GM12891 (cell line): ENCODE measurements around the gene PPIP5K1.

Source experiments
- PAX5 ChIP-seq: IDR thresholded peaks from 2 replicates; pipeline ENCODE4 v1.6.1; 2011; ENCODE audit warnings: low read length, moderate library complexity, mild to moderate bottlenecking; ENCODE audit not compliant: insufficient read depth, severe bottlenecking
- POLR2A ChIP-seq: IDR thresholded peaks from 2 replicates; pipeline ENCODE4 v1.6.1; 2011; ENCODE audit warnings: low read depth, low read length, control low read depth
- POLR2AphosphoS5 ChIP-seq: IDR thresholded peaks from 2 replicates; pipeline ENCODE4 v1.6.1; 2011; ENCODE audit warnings: low read depth, low read length, control low read depth
- SPI1 ChIP-seq: IDR thresholded peaks from 2 replicates; pipeline ENCODE4 v1.6.1; 2011; ENCODE audit warnings: low read depth, low read length, control low read depth
- TAF1 ChIP-seq: IDR thresholded peaks from 2 replicates; pipeline ENCODE4 v1.6.1; 2011; ENCODE audit warnings: low read depth, low read length, control low read depth

DNA sequence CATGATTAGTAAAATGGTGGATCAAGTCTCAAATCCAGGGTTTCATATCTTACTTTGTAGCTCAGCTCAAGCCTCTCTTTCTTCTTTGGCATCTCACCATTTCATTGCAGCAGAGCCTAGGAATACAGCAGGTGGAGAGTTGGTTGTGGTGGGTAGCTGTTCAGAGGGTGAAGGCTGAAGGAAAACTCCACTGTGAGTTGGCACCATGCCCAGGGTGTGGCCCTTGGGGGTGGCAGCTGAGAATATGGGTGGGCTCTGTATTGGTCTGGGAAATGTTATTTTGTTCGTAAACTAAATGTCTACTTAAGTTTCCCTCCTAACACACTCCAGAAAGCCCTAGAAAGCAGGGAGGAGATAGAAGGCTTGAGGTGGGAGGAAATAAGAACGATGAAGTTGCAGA, 74.3 kb downstream of the PPIP5K1 start:
- no peak for TF ChIP-seq POLR2AphosphoS5
- TF ChIP-seq POLR2A: no peak
- TF ChIP-seq SPI1: no peak
- TF ChIP-seq TAF1: no peak
- TF ChIP-seq PAX5: no peak
